T-helper 2 cell treated with Interferon-gamma antibody and Interleukin-4, amounts not matched to agents 5 μg/mL and 100 μg/mL, for 36 hours (primary cell): ENCODE measurements around the gene NPTX2.

Source experiments
- DNase-seq: peaks from one replicate; pipeline ENCODE4 v3.0.0; 2021; ENCODE audit warnings: low spot score
- H3K27ac Mint-ChIP-seq: one replicate; pipeline ENCODE4 v1.8.0; 2021; ENCODE audit warnings: mild to moderate bottlenecking, mixed read lengths
- H3K27me3 Mint-ChIP-seq: one replicate; pipeline ENCODE4 v1.8.0; 2021; ENCODE audit warnings: low read depth, mixed read lengths
- H3K36me3 Mint-ChIP-seq: one replicate; pipeline ENCODE4 v1.8.0; 2021; ENCODE audit warnings: low read depth, mixed read lengths
- H3K4me1 Mint-ChIP-seq: one replicate; pipeline ENCODE4 v1.8.0; 2021; ENCODE audit warnings: low read depth, mixed read lengths
- H3K4me3 Mint-ChIP-seq: one replicate; pipeline ENCODE4 v1.8.0; 2022; ENCODE audit warnings: mild to moderate bottlenecking, moderate library complexity, mixed read lengths
- H3K9me3 Mint-ChIP-seq: one replicate; pipeline ENCODE4 v1.8.0; 2021; ENCODE audit warnings: mixed read lengths

The NPTX2 gene

GRCh38 chr7:98598846-98599615 lies 18.1 kb upstream of the NPTX2 start:
- Mint-ChIP-seq H3K9me3 (no peaks in the 10 kb centered on the region), H3K4me1 (no peaks in the 10 kb centered on the region), H3K36me3 (no peaks in the 10 kb centered on the region), H3K4me3 (no peak overlapping the region), H3K27me3 (no peaks in the 10 kb centered on the region), H3K27ac (no peak overlapping the region)
- DNase-seq = no peak

- no peaks in the 10 kb centered on the region for H3K4me1 Mint-ChIP-seq
- H3K4me3 Mint-ChIP-seq = no peak overlapping the region
- DNase-seq = no peak
- H3K9me3 Mint-ChIP-seq = no peaks in the 10 kb centered on the region
- H3K27me3 Mint-ChIP-seq = no peaks in the 10 kb centered on the region
- H3K27ac Mint-ChIP-seq = no peak overlapping the region
- no peaks in the 10 kb centered on the region for H3K36me3 Mint-ChIP-seq
Measured at GRCh38 chr7:98599886-98600285, 17.2 kb upstream of the NPTX2 start.

DNA sequence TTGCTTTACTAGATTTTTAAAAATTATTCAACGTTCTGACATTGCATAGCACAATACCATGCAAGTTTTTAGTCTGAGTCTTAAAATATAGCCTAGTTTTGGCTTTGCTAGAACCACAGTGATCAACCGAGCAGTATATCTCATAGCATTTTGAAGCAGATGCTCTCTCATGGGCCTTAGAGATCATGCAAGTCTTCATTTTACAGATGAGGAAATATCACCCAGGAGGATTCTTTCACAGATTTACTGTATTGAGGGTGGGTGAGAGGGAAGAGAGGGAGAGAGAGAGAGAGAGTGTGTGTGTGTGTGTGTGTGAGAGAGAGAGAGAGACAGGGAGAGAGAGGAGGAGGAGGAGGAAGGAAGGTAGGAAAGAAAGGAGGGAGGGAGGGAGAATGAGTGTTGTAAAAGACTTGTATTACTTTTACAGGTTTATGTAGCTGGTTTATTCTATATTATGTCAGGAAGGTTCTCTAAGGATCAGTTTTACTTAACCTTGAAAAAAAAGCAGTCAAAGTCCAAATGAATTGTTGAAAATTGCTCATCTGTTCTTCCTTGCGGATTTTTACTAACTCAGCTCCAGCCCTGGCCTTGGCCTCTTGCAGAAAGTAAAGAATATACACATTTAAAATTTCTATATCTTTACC lies 14.2 kb upstream of the NPTX2 start:
- no peak overlapping the region for H3K4me3 Mint-ChIP-seq
- no peak for DNase-seq
- no peaks in the 10 kb centered on the region for H3K4me1 Mint-ChIP-seq
- no peaks in the 10 kb centered on the region for H3K27me3 Mint-ChIP-seq
- H3K27ac Mint-ChIP-seq = no peak overlapping the region
- no peaks in the 10 kb centered on the region for H3K36me3 Mint-ChIP-seq
- no peaks in the 10 kb centered on the region for H3K9me3 Mint-ChIP-seq

GRCh38 chr7:98603399-98603788 lies 13.7 kb upstream of the NPTX2 start:
- DNase-seq = no peak
- H3K36me3 Mint-ChIP-seq = no peaks in the 10 kb centered on the region
- no peak overlapping the region for H3K27ac Mint-ChIP-seq
- H3K27me3 Mint-ChIP-seq = no peaks in the 10 kb centered on the region
- no peaks in the 10 kb centered on the region for H3K4me1 Mint-ChIP-seq
- no peaks in the 10 kb centered on the region for H3K9me3 Mint-ChIP-seq
- no peak overlapping the region for H3K4me3 Mint-ChIP-seq

- H3K27ac Mint-ChIP-seq = no peak overlapping the region
- H3K4me1 Mint-ChIP-seq = no peaks in the 10 kb centered on the region
- H3K9me3 Mint-ChIP-seq = no peaks in the 10 kb centered on the region
- H3K4me3 Mint-ChIP-seq = no peak overlapping the region
- DNase-seq = no peak
- no peaks in the 10 kb centered on the region for H3K36me3 Mint-ChIP-seq
- peaks cover 21% of the 10 kb centered on the region for H3K27me3 Mint-ChIP-seq
Measured at GRCh38 chr7:98613601-98614425, 3.3 kb upstream of the NPTX2 start.

DNA sequence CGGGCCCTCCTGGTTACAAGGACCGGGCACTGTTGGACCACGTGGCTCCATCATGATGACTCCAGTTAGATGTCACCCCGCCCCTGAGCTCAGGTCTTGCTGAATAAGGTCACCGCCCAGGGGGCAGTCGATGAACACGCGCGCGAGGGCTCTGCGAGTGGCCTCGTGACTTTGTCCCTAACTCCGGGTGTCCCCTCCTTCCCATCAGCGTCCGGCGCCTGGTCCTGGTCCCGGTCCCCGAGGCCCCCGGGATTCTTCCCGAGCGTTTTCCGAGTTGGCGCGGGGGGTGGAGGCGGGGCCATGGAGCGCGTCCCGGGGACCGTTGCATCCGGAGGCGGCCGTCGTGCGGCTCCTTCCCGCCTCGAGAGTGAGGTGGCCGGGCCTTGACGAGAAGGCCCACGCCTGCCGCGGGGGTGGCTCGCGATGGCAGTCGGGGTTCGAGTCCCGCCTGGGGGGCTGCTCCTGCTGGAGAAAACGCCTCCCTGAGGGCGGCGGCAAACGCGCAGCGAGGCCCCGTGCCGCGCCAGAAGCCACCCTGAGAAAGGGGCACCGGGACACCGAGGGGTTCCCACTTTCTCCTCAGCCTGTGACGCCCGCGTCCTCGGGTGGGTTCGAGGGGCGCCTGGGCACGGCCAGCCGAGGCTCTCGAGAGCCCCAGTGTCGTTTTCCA lies 569 bp upstream of the NPTX2 start:
- H3K27ac Mint-ChIP-seq = no peak overlapping the region
- H3K9me3 Mint-ChIP-seq = no peaks in the 10 kb centered on the region
- no peak for DNase-seq
- H3K4me3 Mint-ChIP-seq = no peak overlapping the region
- H3K36me3 Mint-ChIP-seq = no peaks in the 10 kb centered on the region
- no peaks in the 10 kb centered on the region for H3K4me1 Mint-ChIP-seq
- peaks cover 33% of the 10 kb centered on the region for H3K27me3 Mint-ChIP-seq

DNA sequence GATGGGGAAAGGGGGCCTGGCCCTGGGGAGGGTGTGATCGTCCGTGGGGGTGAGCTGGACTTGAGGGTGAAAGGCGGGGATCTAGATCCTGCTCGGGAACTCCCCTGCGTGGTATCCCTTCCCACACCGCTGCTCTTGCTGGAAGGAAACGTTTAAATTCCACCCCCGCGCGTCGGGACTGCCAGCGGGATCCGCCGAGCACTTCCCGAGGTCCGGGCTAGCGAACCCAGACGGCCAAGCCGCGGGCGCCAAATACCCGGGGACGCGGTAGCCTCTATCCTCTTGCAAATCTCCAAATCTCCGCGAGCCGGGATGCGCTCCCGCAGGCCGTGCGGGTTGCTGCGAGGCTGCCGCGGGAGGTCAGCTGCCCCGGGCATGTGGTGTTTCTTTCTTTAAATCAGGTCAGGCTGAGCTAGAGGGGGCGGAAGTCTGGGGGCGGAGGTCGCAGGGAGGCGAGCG lies 904 bp downstream of the NPTX2 start:
- Mint-ChIP-seq H3K9me3 (no peaks in the 10 kb centered on the region), H3K4me1 (no peaks in the 10 kb centered on the region), H3K27ac (no peak overlapping the region), H3K36me3 (no peaks in the 10 kb centered on the region), H3K27me3 (peaks cover 33% of the 10 kb centered on the region), H3K4me3 (no peak overlapping the region)
- no peak for DNase-seq

DNA sequence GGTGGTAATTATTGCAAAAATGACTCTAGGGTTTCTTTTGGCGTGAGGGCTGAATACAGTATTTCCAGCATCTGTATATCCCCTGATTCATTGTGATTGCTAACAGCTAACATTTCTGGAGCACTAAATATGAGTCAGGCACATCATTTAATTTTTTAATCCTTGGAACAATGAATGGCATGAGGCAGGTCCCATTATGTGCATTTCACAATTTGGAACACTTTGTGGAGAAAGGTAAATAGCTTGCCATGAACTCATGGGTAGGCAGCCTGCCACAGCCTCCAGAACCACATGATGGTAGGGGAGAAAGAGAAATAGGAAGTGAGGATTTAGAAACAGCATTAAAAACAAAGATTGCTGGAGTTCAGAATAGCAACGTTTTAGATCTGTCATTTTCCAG lies 1.7 kb downstream of the NPTX2 start:
- Mint-ChIP-seq H3K27me3 (peaks cover 33% of the 10 kb centered on the region), H3K27ac (no peak overlapping the region)
- DNase-seq = no peak

DNA sequence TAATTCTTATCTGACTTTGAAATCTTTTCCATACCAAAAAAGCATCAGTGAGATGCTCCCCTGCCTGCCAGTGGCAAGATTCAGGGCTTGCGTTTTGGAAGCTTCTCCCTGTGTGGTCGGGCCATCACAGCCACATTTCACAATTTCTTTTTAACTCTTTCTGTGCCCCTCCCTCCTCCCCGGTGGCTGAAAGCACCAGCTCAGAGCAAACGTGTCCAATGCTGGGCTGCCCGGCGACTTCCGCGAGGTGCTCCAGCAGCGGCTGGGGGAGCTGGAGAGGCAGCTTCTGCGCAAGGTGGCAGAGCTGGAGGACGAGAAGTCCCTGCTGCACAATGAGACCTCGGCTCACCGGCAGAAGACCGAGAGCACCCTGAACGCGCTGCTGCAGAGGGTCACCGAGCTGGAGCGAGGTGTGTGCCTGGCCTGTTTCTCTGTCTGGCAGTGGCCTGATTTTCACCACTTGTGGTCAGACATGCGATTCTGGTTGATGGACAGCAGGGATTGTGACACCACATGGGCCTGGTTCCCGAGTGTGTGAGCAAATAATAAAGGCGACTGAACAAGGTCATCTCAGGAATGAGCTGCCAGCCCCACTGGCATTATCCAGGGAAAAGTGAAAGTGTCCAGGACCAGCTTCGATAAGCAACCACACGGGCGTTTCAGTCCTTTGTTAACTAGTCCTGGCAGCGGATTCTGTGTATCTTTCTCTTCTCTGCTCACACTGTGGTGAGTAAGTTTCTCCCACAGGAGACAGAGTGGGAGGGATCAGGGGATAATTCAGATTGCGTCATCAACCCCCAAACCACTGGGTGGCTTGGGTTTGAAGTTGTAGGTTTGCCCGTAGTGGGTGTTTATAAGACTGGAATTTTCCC lies 2.6 kb downstream of the NPTX2 start:
- H3K27me3 Mint-ChIP-seq = peaks cover 33% of the 10 kb centered on the region

More for the DNA sequence above, 1.7 kb downstream of the NPTX2 start:
- Mint-ChIP-seq H3K4me3 (no peak overlapping the region), H3K4me1 (no peaks in the 10 kb centered on the region), H3K9me3 (no peaks in the 10 kb centered on the region), H3K36me3 (no peaks in the 10 kb centered on the region)

GRCh38 chr7:98621573-98622482 lies 4.7 kb downstream of the NPTX2 start:
- no peak for DNase-seq
- no peak overlapping the region for H3K27ac Mint-ChIP-seq
- H3K4me1 Mint-ChIP-seq = no peaks in the 10 kb centered on the region
- H3K9me3 Mint-ChIP-seq = no peaks in the 10 kb centered on the region
- no peak overlapping the region for H3K4me3 Mint-ChIP-seq
- H3K27me3 Mint-ChIP-seq = peaks cover 22% of the 10 kb centered on the region
- no peaks in the 10 kb centered on the region for H3K36me3 Mint-ChIP-seq

More for the DNA sequence above, 2.6 kb downstream of the NPTX2 start:
- H3K9me3 Mint-ChIP-seq = no peaks in the 10 kb centered on the region
- H3K4me3 Mint-ChIP-seq = no peak overlapping the region
- H3K27ac Mint-ChIP-seq = no peak overlapping the region
- no peaks in the 10 kb centered on the region for H3K4me1 Mint-ChIP-seq
- no peak for DNase-seq
- H3K36me3 Mint-ChIP-seq = no peaks in the 10 kb centered on the region

GRCh38 chr7:98622926-98623325 lies 5.8 kb downstream of the NPTX2 start:
- Mint-ChIP-seq H3K4me3 (no peak overlapping the region), H3K27me3 (peaks cover 20% of the 10 kb centered on the region), H3K4me1 (no peaks in the 10 kb centered on the region), H3K9me3 (no peaks in the 10 kb centered on the region), H3K27ac (no peak overlapping the region), H3K36me3 (no peaks in the 10 kb centered on the region)
- DNase-seq = no peak

- Mint-ChIP-seq H3K4me3 (no peak overlapping the region), H3K27ac (no peak overlapping the region), H3K36me3 (no peaks in the 10 kb centered on the region), H3K4me1 (no peaks in the 10 kb centered on the region), H3K9me3 (no peaks in the 10 kb centered on the region), H3K27me3 (peaks cover 3% of the 10 kb centered on the region)
- DNase-seq = no peak
Measured at GRCh38 chr7:98624846-98625420, 7.8 kb downstream of the NPTX2 start.
